Measurements from ENCODE around the gene SEPTIN8. TPM values are rescaled to one million over a fixed set of nuclear protein-coding genes. Genes with fewer than 3 reads are reported as not detected.

SEPTIN8 gene
- total and polyA plus RNA-seq, 2 of the 8 experiments (the other 6 are each of a cell fraction or from before 2014, with no cell fraction given) = 21.2 to 33.0 TPM

GRCh38 chr5:132774896-132775295 lies 2.1 kb downstream of the SEPTIN8 start:
- TF ChIP-seq JUN (IDR thresholded peaks at IDR 0.05; ENCODE audit: low read depth, low read length) (no peak), CTBP2 (IDR thresholded peaks at IDR 0.05; ENCODE audit: borderline replicate concordance, insufficient read depth, insufficient read length, low read length) (no peak), SP1 (IDR thresholded peaks at IDR 0.05; ENCODE audit: low read depth, low read length) (no peak), RFX5 (IDR thresholded peaks at IDR 0.05; ENCODE audit: borderline replicate concordance, low read depth, low read length) (no peak), MAX (IDR thresholded peaks at IDR 0.05) (no peak), SIRT6 (IDR thresholded peaks at IDR 0.05; ENCODE audit: low read length) (no peak), RBBP5 (IDR thresholded peaks at IDR 0.05; ENCODE audit: borderline replicate concordance, low read depth, low read length) (no peak), SP2 (IDR thresholded peaks at IDR 0.05; ENCODE audit: low read length) (no peak), SIN3A (conservative IDR thresholded peaks at IDR 0.05 in 1 of 2, IDR thresholded peaks at IDR 0.05 in 1 of 2; ENCODE audit: low read depth in 1 of 2, low read length in 2 of 2) (no peak), POU5F1 (IDR thresholded peaks at IDR 0.05; ENCODE audit: low read depth, low read length) (no peak), KDM5A (IDR thresholded peaks at IDR 0.05; ENCODE audit: low read length) (no peak), RAD21 (IDR thresholded peaks at IDR 0.05 in 1 of 2, conservative IDR thresholded peaks at IDR 0.05 in 1 of 2; ENCODE audit: low read depth in 2 of 2, low read length in 2 of 2) (no peak), ATF3 (IDR thresholded peaks at IDR 0.05; ENCODE audit: insufficient read depth, low read depth, low read length) (no peak)
- no peak overlapping the region for H2BK5ac ChIP-seq (ENCODE audit: low read depth, low read length)
- H3K79me2 ChIP-seq (ENCODE audit: control insufficient read depth in 1 of 2, insufficient read depth in 2 of 2, low read length in 2 of 2) = peaks cover 0 to 7% of the 10 kb centered on the region in 2 experiments; a peak in 1 of 4 replicates
- no peak overlapping the region for H4K8ac ChIP-seq (ENCODE audit: extremely low read depth, insufficient read depth, low read length)
- no peak overlapping the region; a peak in 1 of 4 replicates for H3K4me2 ChIP-seq (ENCODE audit: insufficient read depth in 1 of 2, low read depth in 2 of 2, low read length in 2 of 2)
- POLR2A ChIA-PET (ENCODE audit: partially characterized antibody) = no interaction called here
- H2BK12ac ChIP-seq (ENCODE audit: low read depth, low read length) = no peak overlapping the region
- no peak overlapping the region for H3K18ac ChIP-seq (ENCODE audit: extremely low read depth, low read length)
- H2BK20ac ChIP-seq (ENCODE audit: low read length) = no peak overlapping the region
- no peak overlapping the region for H2BK15ac ChIP-seq (ENCODE audit: low read length)
- H3K4ac ChIP-seq (replicated peaks; ENCODE audit: insufficient read length, low read depth, low read length) = no peak overlapping the region
- no peak overlapping the region for H4K91ac ChIP-seq (replicated peaks; ENCODE audit: insufficient read length, low read length)
- H4K20me1 ChIP-seq (replicated peaks in 1 of 2; ENCODE audit: control insufficient read depth in 1 of 2, insufficient read depth in 2 of 2, low read length in 2 of 2) = peaks cover 3 to 9% of the 10 kb centered on the region in 2 experiments
- no peak overlapping the region for H2AFZ ChIP-seq (ENCODE audit: low read length)
- DNase-seq (ENCODE audit: low read depth in 1 of 2, low spot score in 2 of 2) (no peak), FAIRE-seq (no peak)
- peaks cover 10% of the 10 kb centered on the region for H3K23me2 ChIP-seq (ENCODE audit: low read depth, low read length)
- H3K36me3 ChIP-seq (ENCODE audit: control insufficient read depth in 2 of 4, insufficient read depth in 4 of 4, low read length in 3 of 4) = no peaks in the 10 kb centered on the region
- no peak overlapping the region for H3K27ac ChIP-seq (ENCODE audit: low read depth, low read length)
- H2BK120ac ChIP-seq (replicated peaks; ENCODE audit: low read depth, low read length) = no peak overlapping the region
- H3K27me3 ChIP-seq (replicated peaks in 1 of 4; ENCODE audit: control insufficient read depth in 3 of 4, extremely low read depth in 1 of 4, insufficient read depth in 3 of 4, low read length in 3 of 4) = peaks cover 2 to 49% (median 33%) of the 10 kb centered on the region in 4 experiments
- WGBS, 2 experiments (ENCODE audit: extremely low coverage in 1 of 2, insufficient coverage in 1 of 2, insufficient read length in 1 of 2, insufficient replicate concordance in 2 of 2, low coverage in 1 of 2, low lambda C conversion rate in 2 of 2, missing lambda C conversion rate in 1 of 2) = 90% methylated on average over 5 of the region's 5 CpGs; no CpG with 5 or more reads in 1 of the 2 experiments
- no peak overlapping the region for H3K9ac ChIP-seq (replicated peaks in 1 of 4; ENCODE audit: extremely low read depth in 1 of 4, low read depth in 3 of 4, low read length in 3 of 4)
- no peak overlapping the region for H3K4me3 ChIP-seq (ENCODE audit: extremely low read depth in 1 of 4, insufficient read depth in 2 of 4, low read depth in 3 of 4, low read length in 4 of 4)
- no peak overlapping the region for H4K5ac ChIP-seq (ENCODE audit: insufficient read length, low read depth, low read length)
- H2AK5ac ChIP-seq (ENCODE audit: low read depth, low read length) = no peak overlapping the region
- no peak overlapping the region for H3K14ac ChIP-seq (ENCODE audit: insufficient read length)
- H3K56ac ChIP-seq (replicated peaks; ENCODE audit: insufficient read length, low read depth, low read length) = no peak overlapping the region
- H3K79me1 ChIP-seq (ENCODE audit: low read depth, low read length) = peaks cover 2% of the 10 kb centered on the region; the same call in 1 of the 2 replicates
- CTCF ChIA-PET (ENCODE audit: partially characterized antibody) = interaction anchor here (0.6 to 6.6 kb wide), 7 partner anchors 10 to 49 kb away, joined by 3 to 58 read pairs (median 10); partner anchors contain the start of gene CCNI2
- no peaks in the 10 kb centered on the region for H3K9me3 ChIP-seq (ENCODE audit: insufficient read depth in 2 of 2, low read depth in 1 of 2, low read length in 1 of 2)
- H3K23ac ChIP-seq (ENCODE audit: insufficient read length) = no peak overlapping the region
- H3K4me1 ChIP-seq (replicated peaks in 1 of 4; ENCODE audit: control insufficient read depth in 3 of 4, insufficient read depth in 4 of 4, low read length in 3 of 4) = peaks cover 0 to 24% (median 6%) of the 10 kb centered on the region in 4 experiments; a peak in 5 of 7 replicates

Measured in H1 (cell line).